Esophagus muscularis mucosa (tissue), 4 donors: Measurements from ENCODE around the gene STAP2. TPM values are rescaled to one million over a fixed set of nuclear protein-coding genes. Genes with fewer than 3 reads are reported as not detected.

Source experiments
- DNase-seq: peaks from one replicate; pipeline ENCODE4 v3.0.0-alpha.2; 2017; ENCODE audit errors: extremely low spot score
- H3K27ac ChIP-seq, 4 donors: fragments of 200-600 bp; sonication (generic); replicated peaks in 1 of 4; 1 replicate in 3 of 4; 2 replicates in 1 of 4; pipeline ENCODE4 v1.5.1; 2016 to 2019; ENCODE audit warnings: mild to moderate bottlenecking in 1 of 4
- H3K27me3 ChIP-seq, 4 donors: fragments of 200-600 bp; sonication (generic); one replicate each; pipeline versions ENCODE4 v1.5.1 to v1.6.0; 2016 to 2019
- H3K36me3 ChIP-seq, 4 donors: fragments of 200-600 bp; sonication (generic); one replicate each; pipeline ENCODE4 v1.5.1; 2016 to 2019
- H3K4me1 ChIP-seq, 4 donors: fragments of 200-600 bp; sonication (generic); one replicate each; pipeline ENCODE4 v1.5.1; 2016 to 2019
- H3K4me3 ChIP-seq, 4 donors: fragments of 200-600 bp; sonication (generic); 1 replicate in 2 of 4; 2 replicates in 2 of 4; pipeline ENCODE4 v1.5.1; 2016 to 2019; ENCODE audit warnings: mild to moderate bottlenecking in 4 of 4, moderate library complexity in 1 of 4
- H3K9me3 ChIP-seq, 4 donors: fragments of 200-600 bp; sonication (generic); 1 replicate in 3 of 4; 2 replicates in 1 of 4; pipeline ENCODE4 v1.5.1; 2016 to 2019
- CTCF ChIP-seq, 3 experiments: fragments of 200-600 bp in 2 of 3; fragments of 450-650 bp in 1 of 3; sonication (generic) in 2 of 3; IDR thresholded peaks; one replicate each; pipeline ENCODE4 v1.5.1; 2017 to 2019; ENCODE audit warnings: antibody characterized with exemption in 3 of 3, mild to moderate bottlenecking in 2 of 3, moderate library complexity in 1 of 3
- EP300 ChIP-seq: sonication (generic); formaldehyde crosslinking; IDR thresholded peaks from one replicate; pipeline ENCODE4 v1.6.1; 2017; ENCODE audit warnings: antibody characterized with exemption
- POLR2A ChIP-seq: fragments of 450-650 bp; IDR thresholded peaks from one replicate; pipeline ENCODE4 v1.6.1; 2017; ENCODE audit warnings: antibody characterized with exemption, moderate library complexity, mild to moderate bottlenecking, low read depth
- POLR2AphosphoS5 ChIP-seq, 2 donors: sonication (generic); formaldehyde crosslinking; IDR thresholded peaks; one replicate each; pipeline ENCODE4 v1.6.1; 2017; ENCODE audit warnings: antibody characterized with exemption in 2 of 2
- WGBS: methylation state at CpG from one replicate; pipeline ENCODE4 v1.1.5; 2018; 5-methylcytosine and 5-hydroxymethylcytosine counted together
- intact Hi-C: fragments of 100-400 bp; cut with DNase I; formaldehyde crosslinking; loops from one replicate; pipeline ENCODE4 v1.15.1; 2023
- total RNA-seq, 4 donors: library from RNA; depleted of rRNA; stranded (reverse); fragments of >200 nt; gene quantifications; one replicate each; pipeline versions ENCODE4 v1.1.0 to v1.2.1, GENCODE V29; 2016

Gene STAP2
- total RNA-seq, 4 donors from 2014 or later, result 0.52 to 3.3 (median 1.7) TPM; not detected in 1

GRCh38 chr19:4318460-4318859 is 20.2 kb downstream of the STAP2 start:
- H3K27me3 ChIP-seq, result peaks cover 0 to 30% (median 0%) of the 10 kb centered on the region in 4 donors
- H3K4me1 ChIP-seq, result peaks cover 0 to 4% (median 0%) of the 10 kb centered on the region in 4 donors
- H3K9me3 ChIP-seq, result peaks cover 0 to 9% (median 0%) of the 10 kb centered on the region in 4 donors
- WGBS, result 99% methylated on average over 7 of the region's 7 CpGs
- H3K4me3 ChIP-seq, result no peak overlapping the region
- TF ChIP-seq POLR2A (no peak), CTCF (IDR thresholded peaks at IDR 0.05) (no peak), POLR2AphosphoS5 (IDR thresholded peaks at IDR 0.05) (no peak), EP300 (no peak)
- DNase-seq, result no peak
- H3K36me3 ChIP-seq, result no peaks in the 10 kb centered on the region
- no peak overlapping the region for H3K27ac ChIP-seq
- intact Hi-C loops, result no loop called here

- Histone ChIP-seq H3K4me3 (no peak overlapping the region), H3K9me3 (no peaks in the 10 kb centered on the region), H3K4me1 (peaks cover 0 to 4% (median 0%) of the 10 kb centered on the region in 4 donors), H3K36me3 (no peaks in the 10 kb centered on the region), H3K27me3 (peaks cover 0 to 30% (median 0%) of the 10 kb centered on the region in 4 donors), H3K27ac (no peak overlapping the region)
- intact Hi-C loops, result no loop called here
- TF ChIP-seq POLR2A (no peak), EP300 (no peak), POLR2AphosphoS5 (IDR thresholded peaks at IDR 0.05) (no peak), CTCF (IDR thresholded peaks at IDR 0.05) (no peak)
- no peak for DNase-seq
- WGBS, result 80% methylated on average over 7 of the region's 9 CpGs
Observed at GRCh38 chr19:4316956-4317355, 21.7 kb downstream of the STAP2 start.

GRCh38 chr19:4313847-4314490 is 24.7 kb downstream of the STAP2 start:
- Histone ChIP-seq H3K9me3 (no peaks in the 10 kb centered on the region), H3K4me1 (peaks cover 0 to 4% (median 0%) of the 10 kb centered on the region in 4 donors), H3K4me3 (no peak overlapping the region), H3K27ac (no peak overlapping the region), H3K27me3 (peaks cover 0 to 30% (median 0%) of the 10 kb centered on the region in 4 donors), H3K36me3 (no peaks in the 10 kb centered on the region)
- TF ChIP-seq POLR2AphosphoS5 (IDR thresholded peaks at IDR 0.05), result no peak
- TF ChIP-seq CTCF (IDR thresholded peaks at IDR 0.05), result no peak
- TF ChIP-seq POLR2A, result no peak
- TF ChIP-seq EP300, result no peak
- WGBS, result 51% methylated on average over 12 of the region's 12 CpGs
- DNase-seq, result no peak
- intact Hi-C loops, result no loop called here

- H3K4me1 ChIP-seq, result peaks cover 0 to 4% (median 0%) of the 10 kb centered on the region in 4 donors
- TF ChIP-seq EP300 (no peak), POLR2AphosphoS5 (IDR thresholded peaks at IDR 0.05) (no peak), POLR2A (no peak), CTCF (IDR thresholded peaks at IDR 0.05) (no peak)
- H3K9me3 ChIP-seq, result no peaks in the 10 kb centered on the region
- H3K27ac ChIP-seq, result no peak overlapping the region
- no peak overlapping the region for H3K4me3 ChIP-seq
- H3K27me3 ChIP-seq, result peaks cover 0 to 15% (median under 1%) of the 10 kb centered on the region in 4 donors
- no peaks in the 10 kb centered on the region for H3K36me3 ChIP-seq
- no peak for DNase-seq
- intact Hi-C loops, result no loop called here
- 95% methylated on average over 11 of the region's 22 CpGs for WGBS
Observed at GRCh38 chr19:4310247-4311121, 28.1 kb downstream of the STAP2 start.
